Astrocyte of the spinal cord (primary cell): ENCODE data around the gene CLIP1.

ENCODE experiments used
- DNase-seq: peaks from one replicate; pipeline ENCODE4 v3.0.0; 2011; ENCODE audit warnings: low read depth, low spot score
- H3K4me3 ChIP-seq: 2 replicates; pipeline ENCODE4 v1.5.1; 2011; ENCODE audit warnings: low read depth, mild to moderate bottlenecking, low read length, moderate library complexity
- CTCF ChIP-seq: IDR thresholded peaks from 2 replicates; pipeline ENCODE4 v1.5.1; 2012; ENCODE audit warnings: low read depth, mild to moderate bottlenecking, low read length, inconsistent platforms
- in situ Hi-C: cut with HindIII; loops from 2 replicates; pipeline ENCODE4 v1.10.0; 2017; ENCODE audit warnings: low sequenced_read_pairs

CLIP1 gene

GRCh38 chr12:122352394-122352793 lies 70.1 kb downstream of the CLIP1 start:
- TF ChIP-seq CTCF: no peak
- H3K4me3 ChIP-seq: no peak overlapping the region
- in situ Hi-C loops: no loop called here
- no peak for DNase-seq

- in situ Hi-C loops: no loop called here
- H3K4me3 ChIP-seq: no peak overlapping the region
- no peak for TF ChIP-seq CTCF
- peak; percentile 65 for DNase-seq
Observed at GRCh38 chr12:122350141-122350848, 72.2 kb downstream of the CLIP1 start.

- no peak overlapping the region for H3K4me3 ChIP-seq
- DNase-seq: no peak
- in situ Hi-C loops: no loop called here
- no peak for TF ChIP-seq CTCF
Observed at GRCh38 chr12:122349078-122349477, 73.4 kb downstream of the CLIP1 start.

- no peak overlapping the region for H3K4me3 ChIP-seq
- TF ChIP-seq CTCF: no peak
- in situ Hi-C loops: no loop called here
- DNase-seq: no peak
Observed at GRCh38 chr12:122348505-122348904, 74.0 kb downstream of the CLIP1 start.

GRCh38 chr12:122346054-122346453 lies 76.4 kb downstream of the CLIP1 start:
- no peak for DNase-seq
- in situ Hi-C loops: no loop called here
- no peak for TF ChIP-seq CTCF
- H3K4me3 ChIP-seq: no peak overlapping the region

- no peak for DNase-seq
- TF ChIP-seq CTCF: no peak
- in situ Hi-C loops: no loop called here
- no peak overlapping the region for H3K4me3 ChIP-seq
Observed at GRCh38 chr12:122345042-122345441, 77.4 kb downstream of the CLIP1 start.
